H1 (cell line): ENCODE data around the gene NABP2. TPM values are rescaled to one million over a fixed set of nuclear protein-coding genes. Genes with fewer than 3 reads are reported as not detected.

Experiments used
- CTCF ChIA-PET: fragments of 300-600 bp; sonication (Branson Sonifier 250); formaldehyde crosslinking; loops from one replicate; lab custom pipeline; 2021; ENCODE audit not compliant: partially characterized antibody; lab: Charles Lee
- POLR2A ChIA-PET: fragments of 300-600 bp; sonication (Branson Sonifier 250); formaldehyde crosslinking; loops from one replicate; lab custom pipeline; 2021; ENCODE audit warnings: inconsistent platforms; ENCODE audit not compliant: partially characterized antibody; lab: Charles Lee
- DNase-seq, 2 experiments: peaks; one replicate each; pipeline versions ENCODE4 v3.0.0 to v3.0.0-alpha.2; 2010 to 2022; ENCODE audit warnings: low spot score in 2 of 2, low read depth in 1 of 2, mixed read lengths in 1 of 2
- FAIRE-seq: peaks from 2 replicates; lab custom pipeline; 2011; peaks lifted over from hg19 to GRCh38; lab: Jason Lieb, UNC
- H2AFZ ChIP-seq: 2 replicates; pipeline ENCODE4 v1.8.1; 2012; ENCODE audit warnings: low read length, inconsistent platforms
- H2AK5ac ChIP-seq: 2 replicates; pipeline ENCODE4 v1.6.1; 2013; ENCODE audit warnings: low read depth, low read length
- H2BK120ac ChIP-seq: replicated peaks from 2 replicates; pipeline ENCODE3; 2013; ENCODE audit warnings: low read depth, low read length, inconsistent platforms
- H2BK12ac ChIP-seq: 2 replicates; pipeline ENCODE4 v1.6.1; 2013; ENCODE audit warnings: low read depth, low read length
- H2BK15ac ChIP-seq: 2 replicates; pipeline ENCODE4 v1.6.1; 2013; ENCODE audit warnings: low read length
- H2BK20ac ChIP-seq: 2 replicates; pipeline ENCODE4 v1.6.1; 2013; ENCODE audit warnings: low read length
- H2BK5ac ChIP-seq: 2 replicates; pipeline ENCODE4 v1.6.1; 2013; ENCODE audit warnings: low read depth, low read length
- H3K14ac ChIP-seq: 2 replicates; pipeline ENCODE4 v1.6.1; 2013; ENCODE audit warnings: inconsistent platforms; ENCODE audit not compliant: insufficient read length
- H3K18ac ChIP-seq: 2 replicates; pipeline ENCODE4 v1.6.1; 2013; ENCODE audit warnings: low read length; ENCODE audit errors: extremely low read depth
- H3K23ac ChIP-seq: 2 replicates; pipeline ENCODE4 v1.6.1; 2013; ENCODE audit warnings: inconsistent platforms; ENCODE audit not compliant: insufficient read length
- H3K23me2 ChIP-seq: 2 replicates; pipeline ENCODE4 v1.6.1; 2013; ENCODE audit warnings: low read depth, low read length
- H3K27ac ChIP-seq: 2 replicates; pipeline ENCODE4 v1.6.1; 2011; ENCODE audit warnings: low read depth, low read length, inconsistent platforms
- H3K27me3 ChIP-seq, 4 experiments: replicated peaks in 1 of 4; 1 replicate in 1 of 4; 2 replicates in 3 of 4; pipeline versions ENCODE4 v1.6.1 to v1.8.1; 2011 to 2013; ENCODE audit warnings: low read length in 3 of 4, mild to moderate bottlenecking in 3 of 4, inconsistent platforms in 2 of 4, mixed read lengths in 2 of 4, moderate library complexity in 1 of 4; ENCODE audit not compliant: control insufficient read depth in 3 of 4, insufficient read depth in 3 of 4; ENCODE audit errors: extremely low read depth in 1 of 4
- H3K36me3 ChIP-seq, 4 experiments: 2 replicates each; pipeline versions ENCODE4 v1.6.1 to v1.8.1; 2011 to 2013; ENCODE audit warnings: mild to moderate bottlenecking in 4 of 4, low read length in 3 of 4, moderate library complexity in 2 of 4, control low read depth in 1 of 4, inconsistent platforms in 1 of 4; ENCODE audit not compliant: insufficient read depth in 4 of 4, control insufficient read depth in 2 of 4
- H3K4ac ChIP-seq: replicated peaks from 2 replicates; pipeline ENCODE3; 2013; ENCODE audit warnings: low read length, low read depth, mixed read lengths, inconsistent platforms; ENCODE audit not compliant: insufficient read length
- H3K4me1 ChIP-seq, 4 experiments: replicated peaks in 1 of 4; 1 replicate in 1 of 4; 2 replicates in 3 of 4; pipeline versions ENCODE4 v1.6.1 to v1.8.1; 2011 to 2013; ENCODE audit warnings: low read length in 3 of 4, inconsistent platforms in 2 of 4, mixed read lengths in 1 of 4; ENCODE audit not compliant: insufficient read depth in 4 of 4, control insufficient read depth in 3 of 4
- H3K4me2 ChIP-seq, 2 experiments: 2 replicates each; pipeline versions ENCODE4 v1.6.1 to v1.8.1; 2011 to 2013; ENCODE audit warnings: low read depth in 2 of 2, low read length in 2 of 2, control low read depth in 1 of 2, inconsistent platforms in 1 of 2, mild to moderate bottlenecking in 1 of 2; ENCODE audit not compliant: insufficient read depth in 1 of 2
- H3K4me3 ChIP-seq, 4 experiments: fragments of 200-600, 300-600 bp in 1 of 4; sonication (generic), shearing (Covaris generic), sonication (Bioruptor Twin) in 1 of 4; 2 replicates each; pipeline versions ENCODE4 v1.5.1 to v1.8.1; 2011 to 2016; ENCODE audit warnings: low read length in 4 of 4, low read depth in 3 of 4, control low read depth in 2 of 4, inconsistent platforms in 2 of 4, mild to moderate bottlenecking in 2 of 4, mixed read lengths in 1 of 4, moderate library complexity in 1 of 4; ENCODE audit not compliant: insufficient read depth in 2 of 4; ENCODE audit errors: extremely low read depth in 1 of 4
- H3K56ac ChIP-seq: replicated peaks from 2 replicates; pipeline ENCODE3; 2013; ENCODE audit warnings: low read depth, mild to moderate bottlenecking, mixed read lengths, low read length, inconsistent platforms; ENCODE audit not compliant: insufficient read length
- H3K79me1 ChIP-seq: 2 replicates; pipeline ENCODE4 v1.6.1; 2013; ENCODE audit warnings: low read depth, low read length, control low read depth
- H3K79me2 ChIP-seq, 2 experiments: 2 replicates each; pipeline versions ENCODE4 v1.6.1 to v1.8.1; 2012 to 2013; ENCODE audit warnings: low read length in 2 of 2, mild to moderate bottlenecking in 2 of 2, inconsistent platforms in 1 of 2; ENCODE audit not compliant: insufficient read depth in 2 of 2, control insufficient read depth in 1 of 2
- H3K9ac ChIP-seq, 4 experiments: replicated peaks in 1 of 4; 1 replicate in 1 of 4; 2 replicates in 3 of 4; pipeline versions ENCODE4 v1.6.1 to v1.8.1; 2011 to 2013; ENCODE audit warnings: low read depth in 3 of 4, low read length in 3 of 4, control low read depth in 2 of 4, mild to moderate bottlenecking in 2 of 4, moderate library complexity in 2 of 4, inconsistent platforms in 1 of 4; ENCODE audit errors: extremely low read depth in 1 of 4
- H3K9me3 ChIP-seq, 2 experiments: 2 replicates each; pipeline versions ENCODE4 v1.6.1 to v1.8.1; 2012 to 2013; ENCODE audit warnings: mild to moderate bottlenecking in 2 of 2, moderate library complexity in 2 of 2, control low read depth in 1 of 2, inconsistent platforms in 1 of 2, low read depth in 1 of 2, low read length in 1 of 2, mixed read lengths in 1 of 2; ENCODE audit not compliant: insufficient read depth in 2 of 2
- H4K20me1 ChIP-seq, 2 experiments: replicated peaks in 1 of 2; 2 replicates each; pipeline versions ENCODE3 to v1.8.1; 2011 to 2013; ENCODE audit warnings: inconsistent platforms in 2 of 2, low read length in 2 of 2, mild to moderate bottlenecking in 1 of 2; ENCODE audit not compliant: insufficient read depth in 2 of 2, control insufficient read depth in 1 of 2
- H4K5ac ChIP-seq: 2 replicates; pipeline ENCODE4 v1.6.1; 2013; ENCODE audit warnings: low read length, low read depth, mixed read lengths, inconsistent platforms; ENCODE audit not compliant: insufficient read length
- H4K8ac ChIP-seq: 2 replicates; pipeline ENCODE4 v1.8.0; 2013; ENCODE audit warnings: mild to moderate bottlenecking, moderate library complexity, low read length, inconsistent platforms; ENCODE audit not compliant: insufficient read depth; ENCODE audit errors: extremely low read depth
- H4K91ac ChIP-seq: replicated peaks from 2 replicates; pipeline ENCODE3; 2013; ENCODE audit warnings: low read length, mixed read lengths, inconsistent platforms; ENCODE audit not compliant: insufficient read length
- CTBP2 ChIP-seq: IDR thresholded peaks from 2 replicates; pipeline ENCODE4 v1.7.0; 2011; ENCODE audit warnings: borderline replicate concordance, mild to moderate bottlenecking, moderate library complexity, mixed read lengths, low read length; ENCODE audit not compliant: insufficient read depth, insufficient read length
- RXRA ChIP-seq: IDR thresholded peaks from 2 replicates; pipeline ENCODE4 v1.6.1; 2011; ENCODE audit warnings: low read depth, mild to moderate bottlenecking, low read length, moderate library complexity; ENCODE audit not compliant: insufficient read depth
- TAF7 ChIP-seq: optimal IDR thresholded peaks from 2 replicates; pipeline ENCODE3; 2011; ENCODE audit warnings: low read depth, mild to moderate bottlenecking, inconsistent platforms, low read length, moderate library complexity, borderline replicate concordance
- WGBS, 2 experiments: shearing (Covaris generic) in 1 of 2; methylation state at CpG; one replicate each; pipeline versions ENCODE4 v1.1.6 to v1.1.7; 2013 to 2015; ENCODE audit warnings: low lambda C conversion rate in 2 of 2, mixed read lengths in 2 of 2, inconsistent platforms in 1 of 2, low coverage in 1 of 2, missing lambda C conversion rate in 1 of 2; ENCODE audit not compliant: insufficient replicate concordance in 2 of 2, insufficient coverage in 1 of 2, insufficient read length in 1 of 2; ENCODE audit errors: extremely low coverage in 1 of 2, missing lambda C conversion rate in 1 of 2; 5-methylcytosine and 5-hydroxymethylcytosine counted together
- polyA plus RNA-seq, 7 experiments: library from polyadenylated mRNA; depleted of rRNA in 3 of 7; stranded (reverse) in 5 of 7; unstranded in 2 of 7; fragments of >200 nt in 5 of 7; fragments of 200-250 nt in 2 of 7; gene quantifications; 1 replicate in 5 of 7; 2 replicates in 1 of 7; 4 replicates in 1 of 7; pipeline versions ENCODE4 v1.2.1 to v1.2.3, GENCODE V29; 2011 to 2013; ENCODE audit warnings: missing spikeins in 2 of 7, mixed read lengths in 2 of 7
- total RNA-seq: library from RNA; stranded (reverse); fragmentation: NEBNext Ultra II Directional; extraction: Animal tissue kit (Norgen Biotek cat#: 25700); gene quantifications from 2 replicates; pipeline ENCODE4 v1.2.1, GENCODE V29; 2021

NABP2 gene
- total and polyA plus RNA-seq, 2 of the 8 experiments (the other 6 are each of a cell fraction or from before 2014, with no cell fraction given), result 58.1 to 67.5 TPM

- H3K27me3 ChIP-seq, result no peaks in the 10 kb centered on the region
- H3K4me3 ChIP-seq, result no peak overlapping the region
- no peak for DNase-seq
- no peaks in the 10 kb centered on the region for H4K20me1 ChIP-seq
- no peak overlapping the region for H3K14ac ChIP-seq
- no peak overlapping the region for H4K91ac ChIP-seq
- H2BK120ac ChIP-seq, result no peak overlapping the region
- TF ChIP-seq CTBP2 (no peak), RXRA (no peak), TAF7 (no peak)
- no peak overlapping the region for H4K8ac ChIP-seq
- H4K5ac ChIP-seq, result no peak overlapping the region
- no peak overlapping the region for H3K27ac ChIP-seq
- no peak overlapping the region for H2BK15ac ChIP-seq
- H3K79me1 ChIP-seq, result peaks cover 2% of the 10 kb centered on the region
- H3K4me2 ChIP-seq, result no peak overlapping the region
- no peak overlapping the region for H3K56ac ChIP-seq
- CTCF ChIA-PET, result interaction anchor here (0.6 to 10.5 kb wide), 3 partner anchors 22 to 134 kb away, joined by 3 to 72 read pairs (median 11); partner anchors contain the start of gene ANKRD52
- no peak overlapping the region for H3K9ac ChIP-seq
- no peak overlapping the region for H2BK5ac ChIP-seq
- no peaks in the 10 kb centered on the region for H3K79me2 ChIP-seq
- 87% methylated on average over 5 of the region's 7 CpGs; no CpG with 5 or more reads in 1 of the 2 experiments for WGBS, 2 experiments
- H3K36me3 ChIP-seq, result peaks cover 0 to 4% (median 1%) of the 10 kb centered on the region in 4 experiments; a peak in 1 of 8 replicates
- no peak overlapping the region for H2AFZ ChIP-seq
- no peak overlapping the region for H3K23ac ChIP-seq
- POLR2A ChIA-PET, result interaction anchor here (1.3 to 1.5 kb wide), 3 partner anchors 9 to 70 kb away, joined by 3 to 4 read pairs (median 4); no protein-coding TSS in a partner anchor
- H2BK20ac ChIP-seq, result no peak overlapping the region
- no peak overlapping the region for H3K18ac ChIP-seq
- H3K9me3 ChIP-seq, result no peaks in the 10 kb centered on the region
- peaks cover 0 to 9% (median 1%) of the 10 kb centered on the region in 4 experiments; a peak in 4 of 7 replicates for H3K4me1 ChIP-seq
- no peak overlapping the region for H2BK12ac ChIP-seq
- H3K4ac ChIP-seq, result no peak overlapping the region
- H3K23me2 ChIP-seq, result peaks cover 7% of the 10 kb centered on the region
- FAIRE-seq, result no peak
- H2AK5ac ChIP-seq, result no peak overlapping the region
These were observed 4.9 kb downstream of the NABP2 start for GRCh38 chr12:56229082-56229481.
